Testis (tissue), 3 donors: ENCODE data around the gene CEACAM18. TPM values are rescaled to one million over a fixed set of nuclear protein-coding genes. Genes with fewer than 3 reads are reported as not detected.
"Not testable (repeated sequence)": the region's sequence is repeated elsewhere in the genome, so short reads cannot be mapped to it uniquely, and the experiment has no call there.

Source experiments
- DNase-seq: peaks from one replicate; pipeline ENCODE4 v3.0.0-alpha.2; 2019
- H3K27ac ChIP-seq, 2 donors: fragments of 200-600 bp; sonication (generic); one replicate each; pipeline ENCODE4 v1.5.1; 2019
- H3K27me3 ChIP-seq: fragments of 200-600 bp; sonication (generic); one replicate; pipeline ENCODE4 v1.5.1; 2019
- H3K36me3 ChIP-seq: fragments of 200-600 bp; sonication (generic); one replicate; pipeline ENCODE4 v1.5.1; 2017; ENCODE audit warnings: low read depth; ENCODE audit errors: missing control alignments
- H3K4me1 ChIP-seq: fragments of 200-600 bp; sonication (generic); one replicate; pipeline ENCODE4 v1.5.1; 2019
- H3K4me3 ChIP-seq, 2 donors: fragments of 200-600 bp; sonication (generic); one replicate each; pipeline ENCODE4 v1.5.1; 2017 to 2019
- H3K9me3 ChIP-seq: fragments of 200-600 bp; sonication (generic); one replicate; pipeline ENCODE4 v1.5.1; 2017
- CTCF ChIP-seq, 3 experiments: fragments of 450-650 bp in 2 of 3; fragments of 200-600 bp in 1 of 3; sonication (generic) in 1 of 3; IDR thresholded peaks; one replicate each; pipeline ENCODE4 v1.5.1; 2016 to 2019; ENCODE audit warnings: antibody characterized with exemption in 3 of 3, mild to moderate bottlenecking in 2 of 3, moderate library complexity in 1 of 3
- POLR2A ChIP-seq: fragments of 450-650 bp; IDR thresholded peaks from one replicate; pipeline ENCODE4 v1.6.1; 2017; ENCODE audit warnings: antibody characterized with exemption, mild to moderate bottlenecking, moderate library complexity
- WGBS, 2 donors: methylation state at CpG; one replicate each; pipeline ENCODE4 v1.1.5; 2018; 5-methylcytosine and 5-hydroxymethylcytosine counted together
- intact Hi-C: fragments of 100-400 bp; cut with DNase I; formaldehyde crosslinking; loops from one replicate; pipeline ENCODE4 v1.15.1; 2023; ENCODE audit warnings: low total_unique reads
- polyA plus RNA-seq: library from polyadenylated mRNA; stranded (reverse); fragments of 350-450 nt; fragmentation: Illumina TruSeq; extraction: RNeasy Lipid Tissue Mini Kit (QIAGEN cat#74804); gene quantifications from one replicate; pipeline ENCODE4 v1.2.3, GENCODE V29; 2014; ENCODE audit warnings: low read depth, low replicate concordance; ENCODE audit not compliant: insufficient read depth
- total RNA-seq, 2 donors: library from RNA; depleted of rRNA; stranded (reverse); fragments of >200 nt; gene quantifications; one replicate each; pipeline ENCODE4 v1.2.3, GENCODE V29; 2016

CEACAM18 gene
- total and polyA plus RNA-seq, 3 donors from 2014 or later: not detected

DNA sequence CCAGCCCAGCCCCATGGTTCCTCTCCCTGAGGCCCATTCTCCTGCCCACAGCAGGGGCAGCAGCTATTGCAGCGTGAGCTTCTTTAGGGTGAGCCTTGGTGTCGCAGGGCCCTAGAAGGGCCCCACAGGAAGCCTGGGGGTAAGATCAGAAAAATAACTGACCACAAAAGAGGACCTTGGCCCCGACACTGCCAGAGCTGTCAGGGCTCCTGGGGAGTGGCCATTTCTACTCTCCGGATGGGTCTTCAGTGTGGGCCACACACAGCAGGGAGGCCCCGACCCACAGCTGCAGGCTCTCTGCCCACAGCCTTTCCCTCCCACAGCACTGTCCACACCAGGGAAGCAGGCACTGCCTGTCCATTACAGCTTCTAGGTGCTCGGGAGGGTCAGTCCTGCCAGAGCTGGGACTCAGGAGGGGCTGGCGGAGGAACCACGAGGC lies 16.6 kb upstream of the CEACAM18 start:
- Histone ChIP-seq H3K4me3 (no peak overlapping the region), H3K27me3 (no peaks in the 10 kb centered on the region), H3K4me1 (no peaks in the 10 kb centered on the region), H3K27ac (no peak overlapping the region), H3K36me3 (no peaks in the 10 kb centered on the region), H3K9me3 (no peaks in the 10 kb centered on the region)
- intact Hi-C loops: no loop called here
- TF ChIP-seq CTCF (IDR thresholded peaks at IDR 0.05) (no peak), POLR2A (no peak)
- no peak for DNase-seq
- 63 to 72% methylated on average over 5 to 8 of the region's 8 CpGs for WGBS, 2 donors

DNA sequence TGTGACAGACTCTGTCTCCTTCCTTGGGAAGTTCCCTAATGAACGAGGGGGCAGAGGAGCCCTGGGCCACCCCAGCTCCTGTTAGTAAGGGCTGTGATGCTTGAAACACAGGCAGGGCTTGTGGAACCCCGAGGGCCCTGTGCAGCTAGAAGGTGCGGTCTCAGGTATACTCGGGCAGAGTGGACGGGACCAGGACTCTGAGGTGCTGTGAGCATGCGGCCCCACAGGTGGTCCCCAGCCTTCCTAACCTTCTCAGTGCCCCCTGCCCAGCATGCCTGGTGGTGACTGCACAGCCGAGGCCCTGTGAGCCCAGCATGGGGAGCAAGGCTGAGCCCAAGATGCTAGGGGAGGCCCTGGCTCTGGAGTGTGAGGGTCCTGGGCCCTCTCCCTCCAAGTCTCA lies 16.1 kb upstream of the CEACAM18 start:
- WGBS, 2 donors: 71 to 82% methylated on average over 3 to 6 of the region's 7 CpGs
- no peaks in the 10 kb centered on the region for H3K27me3 ChIP-seq
- H3K4me3 ChIP-seq: no peak overlapping the region
- no peak for DNase-seq
- no peaks in the 10 kb centered on the region for H3K36me3 ChIP-seq
- intact Hi-C loops: no loop called here
- no peak for TF ChIP-seq POLR2A
- H3K9me3 ChIP-seq: no peaks in the 10 kb centered on the region
- no peaks in the 10 kb centered on the region for H3K4me1 ChIP-seq
- no peak overlapping the region for H3K27ac ChIP-seq

DNA sequence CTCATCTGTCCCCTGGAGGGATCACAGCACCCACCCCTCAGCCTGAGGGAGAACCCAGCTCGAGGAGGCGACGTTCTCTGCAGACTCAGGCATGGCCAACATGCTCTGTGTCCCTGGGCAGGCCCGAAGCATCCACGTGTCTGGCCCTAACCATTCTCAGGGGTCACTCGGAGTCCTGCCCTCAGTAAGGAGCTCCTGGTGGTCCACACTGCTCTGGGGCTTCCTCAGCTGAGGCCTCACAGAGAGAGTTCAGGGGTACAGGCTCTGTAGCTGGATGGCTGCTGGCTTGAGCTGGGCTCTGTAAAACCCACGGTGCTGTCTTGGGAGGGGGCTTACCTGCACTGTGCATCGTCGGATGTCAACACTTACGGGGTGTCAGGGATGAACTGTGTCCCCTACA lies 15.7 kb upstream of the CEACAM18 start:
- Histone ChIP-seq H3K4me3 (no peak overlapping the region), H3K27ac (no peak overlapping the region), H3K9me3 (no peaks in the 10 kb centered on the region), H3K36me3 (no peaks in the 10 kb centered on the region), H3K4me1 (no peaks in the 10 kb centered on the region), H3K27me3 (no peaks in the 10 kb centered on the region)
- intact Hi-C loops: no loop called here
- TF ChIP-seq CTCF (IDR thresholded peaks at IDR 0.05) (no peak), POLR2A (no peak)
- WGBS, 2 donors: 74 to 100% methylated on average over 1 to 10 of the region's 10 CpGs
- no peak for DNase-seq

DNA sequence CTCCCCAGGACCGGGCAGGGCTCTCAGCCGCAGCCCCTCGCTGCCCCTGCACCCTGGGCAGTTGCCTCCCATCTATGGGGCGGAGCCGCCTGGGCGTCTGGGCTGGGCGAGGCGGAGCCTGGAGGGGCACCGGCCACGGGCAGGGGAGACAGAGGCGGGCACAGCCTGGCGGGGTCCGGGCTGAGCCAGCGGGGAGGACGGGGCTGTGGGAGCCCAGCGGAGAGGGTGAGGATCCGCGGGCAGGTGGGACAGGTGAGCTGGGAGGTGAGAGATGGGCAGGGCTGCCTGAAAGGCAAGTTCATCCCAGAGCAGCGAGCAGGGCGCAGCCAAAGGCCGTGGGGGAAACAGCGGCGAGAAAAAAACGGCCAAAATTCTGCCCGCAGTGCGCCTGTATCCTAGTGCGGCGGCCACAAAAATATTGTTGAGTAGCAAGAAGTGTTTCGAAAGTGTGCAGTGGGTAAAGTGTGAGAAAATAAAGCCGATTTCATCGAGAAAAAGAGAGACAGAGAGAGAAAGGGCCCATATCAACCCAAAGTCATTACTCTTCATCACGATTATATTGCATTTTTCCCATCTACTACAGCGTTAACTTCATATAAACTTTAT lies 14.3 kb upstream of the CEACAM18 start:
- H3K4me1 ChIP-seq, H3K27ac ChIP-seq, H3K9me3 ChIP-seq, H3K4me3 ChIP-seq, H3K36me3 ChIP-seq, DNase-seq, H3K27me3 ChIP-seq, intact Hi-C loops: not testable (repeated sequence)
- 17 to 19% methylated on average over 15 of the region's 33 CpGs for WGBS, 2 donors

GRCh38 chr19:51466723-51467122 lies 11.6 kb upstream of the CEACAM18 start:
- WGBS, 2 donors: 59% methylated on average over 3 of the region's 3 CpGs

More at GRCh38 chr19:51466723-51467122, 11.6 kb upstream of the CEACAM18 start:
- DNase-seq: no peak
- H3K4me1 ChIP-seq: no peaks in the 10 kb centered on the region
- H3K9me3 ChIP-seq: no peaks in the 10 kb centered on the region
- TF ChIP-seq POLR2A (no peak), CTCF (IDR thresholded peaks at IDR 0.05) (no peak)
- H3K4me3 ChIP-seq: no peak overlapping the region
- intact Hi-C loops: no loop called here
- H3K27me3 ChIP-seq: no peaks in the 10 kb centered on the region
- no peak overlapping the region for H3K27ac ChIP-seq
- no peaks in the 10 kb centered on the region for H3K36me3 ChIP-seq
